ENCODE data around the gene CD55.

- no peak for TF ChIP-seq CTCF (IDR thresholded peaks at IDR 0.05)
- no peak for TF ChIP-seq POLR2AphosphoS5 (IDR thresholded peaks at IDR 0.05)
- TF ChIP-seq POLR2A (IDR thresholded peaks at IDR 0.05): no peak
- TF ChIP-seq EP300 (IDR thresholded peaks at IDR 0.05): no peak
These were observed 6.7 kb upstream of the CD55 start for GRCh38 chr1:207314816-207315215.
